GM18867 (cell line): ENCODE results near the gene MYO5B.

ENCODE experiments used
- ATAC-seq: cut with Tn5 transposase; IDR thresholded peaks from one replicate; pipeline ENCODE4 v1.9.1; 2021; ENCODE audit warnings: mild to moderate bottlenecking, moderate library complexity; ENCODE audit not compliant: unreplicated experiment

MYO5B gene

GRCh38 chr18:49933530-49934128 lies 261.3 kb downstream of the MYO5B start:
- no peak for ATAC-seq

- ATAC-seq: no peak
These were observed 263.2 kb downstream of the MYO5B start for GRCh38 chr18:49931760-49932159.

GRCh38 chr18:49931179-49931578 lies 263.8 kb downstream of the MYO5B start:
- ATAC-seq: no peak

GRCh38 chr18:49926106-49926745 lies 268.7 kb downstream of the MYO5B start:
- ATAC-seq: no peak

- no peak for ATAC-seq
These were observed 270.5 kb downstream of the MYO5B start for GRCh38 chr18:49924293-49924983.

GRCh38 chr18:49922228-49922627 lies 272.7 kb downstream of the MYO5B start:
- ATAC-seq: no peak

GRCh38 chr18:49921318-49921985 lies 273.5 kb downstream of the MYO5B start:
- no peak for ATAC-seq

- no peak for ATAC-seq
These were observed 274.2 kb downstream of the MYO5B start for GRCh38 chr18:49920731-49921130.

- ATAC-seq: no peak
These were observed 277.2 kb downstream of the MYO5B start for GRCh38 chr18:49917742-49918141.

GRCh38 chr18:49915352-49915751 lies 279.6 kb downstream of the MYO5B start:
- ATAC-seq: no peak

GRCh38 chr18:49913221-49913620 lies 281.7 kb downstream of the MYO5B start:
- ATAC-seq: no peak

GRCh38 chr18:49911427-49911826 lies 283.5 kb downstream of the MYO5B start:
- ATAC-seq: no peak

- no peak for ATAC-seq
These were observed 284.0 kb downstream of the MYO5B start for GRCh38 chr18:49910986-49911385.

GRCh38 chr18:49910019-49910418 lies 284.9 kb downstream of the MYO5B start:
- ATAC-seq: no peak

GRCh38 chr18:49907346-49907929 lies 287.5 kb downstream of the MYO5B start:
- no peak for ATAC-seq

- no peak for ATAC-seq
These were observed 289.2 kb downstream of the MYO5B start for GRCh38 chr18:49905771-49906170.

- no peak for ATAC-seq
These were observed 289.9 kb downstream of the MYO5B start for GRCh38 chr18:49904871-49905555.

GRCh38 chr18:49901862-49902340 lies 293.0 kb downstream of the MYO5B start:
- no peak for ATAC-seq

GRCh38 chr18:49899657-49900330 lies 295.2 kb downstream of the MYO5B start:
- ATAC-seq: no peak

- no peak for ATAC-seq
These were observed 296.5 kb downstream of the MYO5B start for GRCh38 chr18:49898421-49898820.
